IMR-90 (cell line): Measurements from ENCODE around the gene HAGHL. TPM values are rescaled to one million over a fixed set of nuclear protein-coding genes. Genes with fewer than 3 reads are reported as not detected.

ENCODE experiments used
- ATAC-seq: fragments of 200-7000 bp; cut with Tn5 transposase; 2 replicates; pipeline ENCODE4 v1.9.1; 2020; ENCODE audit warnings: low read depth, mild to moderate bottlenecking, moderate library complexity
- BruUV-seq: library from RNA; stranded (reverse); fragments of 400-500 nt; replicated peaks from 2 replicates; lab custom pipeline; 2021; lab: Mats Ljungman, UMichigan
- CTCF ChIA-PET: fragments of 300-600 bp; formaldehyde crosslinking; extraction: SDS; loops from one replicate; lab custom pipeline; 2021; ENCODE audit warnings: antibody characterized with exemption; lab: Yijun Ruan, JAX
- POLR2A ChIA-PET: fragments of 300-600 bp; sonication (Branson Sonifier 250); formaldehyde crosslinking; loops from one replicate; lab custom pipeline; 2022; ENCODE audit warnings: antibody characterized with exemption; ENCODE audit not compliant: unreplicated experiment; lab: Charles Lee
- DNase-seq: peaks from one replicate; pipeline ENCODE4 v3.0.0; 2013
- H2AFZ ChIP-seq: replicated peaks from 2 replicates; pipeline ENCODE3; 2013; ENCODE audit warnings: low read length, mild to moderate bottlenecking; ENCODE audit not compliant: poor library complexity
- H2AK5ac ChIP-seq: 2 replicates; pipeline ENCODE4 v1.6.1; 2013; ENCODE audit warnings: low read depth, low read length, inconsistent platforms
- H2AK9ac ChIP-seq: replicated peaks from 2 replicates; pipeline ENCODE3; 2013; ENCODE audit warnings: mild to moderate bottlenecking, low read depth, low read length, moderate library complexity; ENCODE audit not compliant: poor library complexity
- H2BK120ac ChIP-seq: 2 replicates; pipeline ENCODE4 v1.6.1; 2013; ENCODE audit warnings: low read depth, low read length, inconsistent platforms
- H2BK15ac ChIP-seq: 3 replicates; pipeline ENCODE4 v1.6.1; 2013; ENCODE audit warnings: low read depth, low read length, inconsistent platforms
- H2BK20ac ChIP-seq: 2 replicates; pipeline ENCODE4 v1.6.1; 2013; ENCODE audit warnings: low read depth, mild to moderate bottlenecking, inconsistent platforms, low read length, moderate library complexity
- H2BK5ac ChIP-seq: 2 replicates; pipeline ENCODE4 v1.6.1; 2013; ENCODE audit warnings: mild to moderate bottlenecking, low read depth, low read length, inconsistent platforms; ENCODE audit not compliant: poor library complexity, severe bottlenecking
- H3K14ac ChIP-seq: replicated peaks from 2 replicates; pipeline ENCODE4 v1.6.1; 2013; ENCODE audit warnings: low read depth, low read length, inconsistent platforms
- H3K18ac ChIP-seq: 2 replicates; pipeline ENCODE4 v1.6.1; 2013; ENCODE audit warnings: low read depth, low read length, control low read depth
- H3K23ac ChIP-seq: 2 replicates; pipeline ENCODE4 v1.6.1; 2013; ENCODE audit warnings: low read depth, low read length, inconsistent platforms
- H3K27ac ChIP-seq: 2 replicates; pipeline ENCODE4 v1.5.1; 2013; ENCODE audit warnings: mild to moderate bottlenecking, control low read depth, low read length; ENCODE audit not compliant: insufficient read depth
- H3K27me3 ChIP-seq: 2 replicates; pipeline ENCODE4 v1.6.1; 2013; ENCODE audit warnings: low read length; ENCODE audit not compliant: control insufficient read depth, insufficient read depth
- H3K36me3 ChIP-seq: 2 replicates; pipeline ENCODE4 v1.6.1; 2013; ENCODE audit warnings: low read length, mixed read lengths; ENCODE audit not compliant: control insufficient read depth, insufficient read depth
- H3K4ac ChIP-seq: 2 replicates; pipeline ENCODE4 v1.6.1; 2013; ENCODE audit warnings: low read depth, low read length, inconsistent platforms
- H3K4me1 ChIP-seq: 2 replicates; pipeline ENCODE4 v1.6.1; 2013; ENCODE audit warnings: low read length, mixed read lengths; ENCODE audit not compliant: control insufficient read depth, insufficient read depth
- H3K4me2 ChIP-seq: 2 replicates; pipeline ENCODE4 v1.6.1; 2013; ENCODE audit warnings: low read depth, mild to moderate bottlenecking, control low read depth, low read length, moderate library complexity
- H3K4me3 ChIP-seq: 2 replicates; pipeline ENCODE4 v1.5.1; 2013; ENCODE audit warnings: low read depth, mild to moderate bottlenecking, control low read depth, low read length, moderate library complexity; ENCODE audit not compliant: insufficient read depth
- H3K56ac ChIP-seq: 2 replicates; pipeline ENCODE4 v1.6.1; 2013; ENCODE audit warnings: low read length, inconsistent platforms; ENCODE audit not compliant: insufficient read depth; ENCODE audit errors: extremely low read depth
- H3K79me1 ChIP-seq, 2 experiments: 2 replicates each; pipeline ENCODE4 v1.6.1; 2013; ENCODE audit warnings: low read length in 2 of 2, inconsistent platforms in 1 of 2, low read depth in 1 of 2
- H3K9ac ChIP-seq: 2 replicates; pipeline ENCODE4 v1.6.1; 2013; ENCODE audit warnings: low read depth, low read length, control low read depth
- H3K9me1 ChIP-seq: 2 replicates; pipeline ENCODE4 v1.6.1; 2013; ENCODE audit warnings: low read length, inconsistent platforms; ENCODE audit not compliant: insufficient read depth
- H3K9me3 ChIP-seq: 2 replicates; pipeline ENCODE4 v1.6.1; 2013; ENCODE audit warnings: low read length; ENCODE audit not compliant: control insufficient read depth, insufficient read depth
- H4K20me1 ChIP-seq: 2 replicates; pipeline ENCODE4 v1.6.1; 2013; ENCODE audit warnings: low read length, inconsistent platforms; ENCODE audit not compliant: insufficient read depth
- H4K5ac ChIP-seq: 2 replicates; pipeline ENCODE4 v1.6.1; 2013; ENCODE audit warnings: mild to moderate bottlenecking, low read depth, low read length, control low read depth
- H4K8ac ChIP-seq, 2 experiments: 2 replicates each; pipeline ENCODE4 v1.6.1; 2013; ENCODE audit warnings: low read depth in 2 of 2, low read length in 2 of 2, control low read depth in 1 of 2, inconsistent platforms in 1 of 2
- H4K91ac ChIP-seq: 2 replicates; pipeline ENCODE4 v1.6.1; 2013; ENCODE audit warnings: low read depth, low read length, inconsistent platforms; ENCODE audit not compliant: insufficient read depth
- BHLHE40 ChIP-seq: fragments of 150-350 bp; IDR thresholded peaks from 2 replicates; pipeline ENCODE4 v1.6.1; 2016; ENCODE audit warnings: mild to moderate bottlenecking, low read depth, low read length
- CEBPB ChIP-seq: IDR thresholded peaks from 2 replicates; pipeline ENCODE4 v1.6.1; 2012; ENCODE audit warnings: low read depth, low read length, improper control_type of control experiment
- CHD1 ChIP-seq: IDR thresholded peaks from 2 replicates; pipeline ENCODE4 v1.6.1; 2012; ENCODE audit warnings: low read depth, low read length, improper control_type of control experiment
- CTCF ChIP-seq: conservative IDR thresholded peaks from 2 replicates; pipeline ENCODE4 v1.5.1; 2012; ENCODE audit warnings: mild to moderate bottlenecking, low read depth, low read length, improper control_type of control experiment
- ELK1 ChIP-seq: fragments of 150-350 bp; IDR thresholded peaks from 2 replicates; pipeline ENCODE4 v1.6.1; 2016; ENCODE audit warnings: low read depth, mild to moderate bottlenecking, low read length, moderate library complexity, borderline replicate concordance
- FOS ChIP-seq: fragments of 150-350 bp; IDR thresholded peaks from 2 replicates; pipeline ENCODE4 v1.6.1; 2016; ENCODE audit warnings: low read depth, low read length
- MAFK ChIP-seq: IDR thresholded peaks from 2 replicates; pipeline ENCODE4 v1.6.1; 2012; ENCODE audit warnings: low read depth, low read length, improper control_type of control experiment
- MAZ ChIP-seq: IDR thresholded peaks from 2 replicates; pipeline ENCODE4 v1.6.1; 2012; ENCODE audit warnings: low read depth, mild to moderate bottlenecking, low read length, improper control_type of control experiment, moderate library complexity, borderline replicate concordance
- MXI1 ChIP-seq: IDR thresholded peaks from 2 replicates; pipeline ENCODE4 v1.6.1; 2012; ENCODE audit warnings: low read depth, mild to moderate bottlenecking, low read length, moderate library complexity, borderline replicate concordance
- NFE2L2 ChIP-seq: fragments of 150-350 bp; IDR thresholded peaks from 2 replicates; pipeline ENCODE4 v1.6.1; 2016; ENCODE audit warnings: low read depth, mild to moderate bottlenecking, low read length
- POLR2A ChIP-seq: IDR thresholded peaks from 2 replicates; pipeline ENCODE4 v1.6.1; 2012; ENCODE audit warnings: mild to moderate bottlenecking, low read depth, low read length
- RAD21 ChIP-seq: IDR thresholded peaks from 2 replicates; pipeline ENCODE4 v1.6.1; 2012; ENCODE audit warnings: low read length, improper control_type of control experiment
- RCOR1 ChIP-seq: IDR thresholded peaks from 2 replicates; pipeline ENCODE4 v1.6.1; 2012; ENCODE audit warnings: mild to moderate bottlenecking, low read length, improper control_type of control experiment; ENCODE audit not compliant: insufficient replicate concordance
- RFX5 ChIP-seq: IDR thresholded peaks from 2 replicates; pipeline ENCODE4 v1.8.0; 2012; ENCODE audit warnings: low read depth, mild to moderate bottlenecking, low read length, moderate library complexity
- SMC3 ChIP-seq: fragments of 150-350 bp; IDR thresholded peaks from 2 replicates; pipeline ENCODE4 v1.6.1; 2016; ENCODE audit warnings: low read depth, mild to moderate bottlenecking, antibody characterized with exemption, low read length, moderate library complexity
- USF2 ChIP-seq: fragments of 150-350 bp; IDR thresholded peaks from 2 replicates; pipeline ENCODE4 v1.6.1; 2017; ENCODE audit warnings: mild to moderate bottlenecking, antibody characterized with exemption, low read length, low read depth
- WGBS, 2 experiments: methylation state at CpG; one replicate each; pipeline versions ENCODE4 v1.1.5 to v1.1.7; 2013; ENCODE audit warnings: missing lambda C conversion rate in 2 of 2; ENCODE audit not compliant: insufficient read length in 1 of 2; ENCODE audit errors: extremely low coverage in 2 of 2; 5-methylcytosine and 5-hydroxymethylcytosine counted together
- dilution Hi-C: fragments of 300-500 bp; cut with HindIII; formaldehyde crosslinking; loops from one replicate; pipeline ENCODE4 v1.14.3; 2018; ENCODE audit warnings: low sequenced_read_pairs; ENCODE audit not compliant: unreplicated experiment
- in situ Hi-C: fragments of 300-500 bp; cut with MboI; formaldehyde crosslinking; loops from 3 replicates; pipeline ENCODE4 v1.14.3; 2019; ENCODE audit warnings: low sequenced_read_pairs, inconsistent platforms, mixed read lengths
- intact Hi-C: fragments of 100-400 bp; cut with micrococcal nuclease; formaldehyde crosslinking; loops from 2 replicates; pipeline ENCODE4 v1.10.0; 2022
- polyA plus RNA-seq, 3 experiments: library from polyadenylated mRNA; depleted of rRNA; stranded (reverse); fragments of >200 nt; gene quantifications; 2 replicates each; pipeline ENCODE4 v1.2.3, GENCODE V29; 2012; ENCODE audit warnings: low replicate concordance in 1 of 3
- total RNA-seq: library from RNA; depleted of rRNA; stranded (reverse); fragments of >200 nt; gene quantifications from 2 replicates; pipeline ENCODE4 v1.2.3, GENCODE V29; 2012

The HAGHL gene
- total and polyA plus RNA-seq, 2 of the 4 experiments (the other 2 are of a cell fraction): 3.0 to 12.5 TPM

- Histone ChIP-seq H3K4me1 (no peaks in the 10 kb centered on the region), H3K4ac (no peak overlapping the region), H3K36me3 (no peaks in the 10 kb centered on the region), H3K27ac (no peak overlapping the region), H3K14ac (no peak overlapping the region), H3K23ac (no peak overlapping the region), H4K91ac (no peak overlapping the region), H3K56ac (no peak overlapping the region), H3K4me2 (no peak overlapping the region), H3K79me1 (no peaks in the 10 kb centered on the region), H3K4me3 (no peak overlapping the region), H4K8ac (no peak overlapping the region), H4K20me1 (no peaks in the 10 kb centered on the region), H2AK9ac (no peak overlapping the region), H2AK5ac (no peak overlapping the region), H2BK20ac (no peak overlapping the region), H2AFZ (no peak overlapping the region), H2BK15ac (no peak overlapping the region), H3K9me3 (no peaks in the 10 kb centered on the region), H3K9ac (no peak overlapping the region), H4K5ac (no peak overlapping the region), H2BK5ac (no peak overlapping the region), H3K18ac (no peak overlapping the region), H3K9me1 (no peaks in the 10 kb centered on the region), H3K27me3 (peaks cover 4% of the 10 kb centered on the region; the same call in 1 of the 2 replicates), H2BK120ac (no peak overlapping the region)
- ChIA-PET POLR2A (no interaction called here), CTCF (no interaction called here)
- DNase-seq (no peak), ATAC-seq (no peak)
- BruUV-seq: no TSS peak
- intact Hi-C loops (no loop called here), in situ Hi-C loops (no loop called here), dilution Hi-C loops (no loop called here)
- WGBS, 2 experiments: 77% methylated on average over 5 of the region's 13 CpGs; no CpG with 5 or more reads in 1 of the 2 experiments
- TF ChIP-seq MXI1 (no peak), CEBPB (no peak), RFX5 (no peak), USF2 (no peak), MAFK (no peak), CTCF (no peak), SMC3 (no peak), RAD21 (no peak), MAZ (no peak), BHLHE40 (no peak), POLR2A (no peak), RCOR1 (no peak), ELK1 (no peak), NFE2L2 (no peak), CHD1 (no peak), FOS (no peak)
These were observed 19.7 kb downstream of the HAGHL start for GRCh38 chr16:746637-747036.
